SK-N-SH treated with all-trans-retinoic acid at 6 μM for 48 hours (cell line): ENCODE measurements around the gene LGR4.

Source experiments
- CREB5 ChIP-seq: fragments of 250-450 bp; sonication (Bioruptor Pico); IDR thresholded peaks from 2 replicates; pipeline ENCODE4 v1.5.1; 2020; ENCODE audit warnings: low read depth, mild to moderate bottlenecking, moderate library complexity
- GLIS3 ChIP-seq: fragments of 250-450 bp; sonication (Bioruptor Pico); IDR thresholded peaks from 2 replicates; pipeline ENCODE4 v1.5.0; 2020; ENCODE audit warnings: mild to moderate bottlenecking, moderate library complexity
- OSR1 ChIP-seq: fragments of 250-450 bp; sonication (Bioruptor Pico); IDR thresholded peaks from 2 replicates; pipeline ENCODE4 v1.8.0; 2022; ENCODE audit warnings: moderate library complexity, mild to moderate bottlenecking, inconsistent platforms
- PATZ1 ChIP-seq: fragments of 250-450 bp; sonication (Bioruptor Pico); IDR thresholded peaks from 2 replicates; pipeline ENCODE4 v1.8.0; 2020; ENCODE audit warnings: mild to moderate bottlenecking, moderate library complexity, borderline replicate concordance
- RARB ChIP-seq: fragments of 250-450 bp; sonication (Bioruptor Pico); IDR thresholded peaks from 2 replicates; pipeline ENCODE4 v1.8.0; 2021; ENCODE audit warnings: mild to moderate bottlenecking, moderate library complexity
- ZNF565 ChIP-seq: fragments of 450-650 bp; formaldehyde crosslinking; conservative IDR thresholded peaks from 2 replicates; pipeline ENCODE4 v1.5.0; 2020; ENCODE audit warnings: low read depth, mild to moderate bottlenecking, moderate library complexity
- ZNF8 ChIP-seq: fragments of 450-650 bp; formaldehyde crosslinking; IDR thresholded peaks from 2 replicates; pipeline ENCODE4 v1.5.0; 2020; ENCODE audit warnings: mild to moderate bottlenecking, moderate library complexity

- TF ChIP-seq GLIS3 (no peak), CREB5 (no peak), ZNF565 (CRISPR knock-in tag) (no peak), OSR1 (CRISPR knock-in tag) (no peak), PATZ1 (CRISPR knock-in tag) (no peak), ZNF8 (CRISPR knock-in tag) (no peak), RARB (CRISPR knock-in tag) (no peak)
Observed at GRCh38 chr11:27472398-27473016, at the start of gene LGR4.
